Spleen (tissue), 11 donors: Measurements from ENCODE around the gene TAF4. TPM values are rescaled to one million over a fixed set of nuclear protein-coding genes. Genes with fewer than 3 reads are reported as not detected.

Experiments used
- DNase-seq: peaks from one replicate; pipeline ENCODE4 v3.0.0-alpha.2; 2020
- H3K27ac ChIP-seq, 8 donors: fragments of 200-600 bp; sonication (generic) in 7 of 8; 1 replicate in 4 of 8; 2 replicates in 4 of 8; pipeline versions ENCODE4 v1.5.0 to v1.8.0; 2016 to 2021; ENCODE audit warnings: inconsistent platforms in 4 of 8, mild to moderate bottlenecking in 4 of 8, moderate library complexity in 1 of 8
- H3K27me3 ChIP-seq, 7 donors: fragments of 200-600 bp; sonication (generic) in 6 of 7; replicated peaks in 1 of 7; 1 replicate in 4 of 7; 2 replicates in 3 of 7; pipeline versions ENCODE4 v1.5.0 to v1.8.0; 2016 to 2021; ENCODE audit warnings: inconsistent platforms in 3 of 7, mild to moderate bottlenecking in 1 of 7
- H3K36me3 ChIP-seq, 6 donors: fragments of 200-600 bp; sonication (generic) in 5 of 6; 1 replicate in 4 of 6; 2 replicates in 2 of 6; pipeline versions ENCODE4 v1.5.0 to v1.8.0; 2016 to 2021; ENCODE audit warnings: inconsistent platforms in 2 of 6
- H3K4me1 ChIP-seq, 6 donors: fragments of 200-600 bp; sonication (generic) in 5 of 6; 1 replicate in 3 of 6; 2 replicates in 3 of 6; pipeline versions ENCODE4 v1.5.0 to v1.8.0; 2016 to 2021; ENCODE audit warnings: inconsistent platforms in 3 of 6
- H3K4me3 ChIP-seq, 8 donors: fragments of 200-600 bp; sonication (generic) in 7 of 8; 1 replicate in 4 of 8; 2 replicates in 4 of 8; pipeline versions ENCODE4 v1.5.0 to v1.8.0; 2016 to 2021; ENCODE audit warnings: inconsistent platforms in 4 of 8, mild to moderate bottlenecking in 4 of 8, moderate library complexity in 2 of 8
- H3K9me3 ChIP-seq, 8 donors: fragments of 200-600 bp; sonication (generic) in 7 of 8; 1 replicate in 4 of 8; 2 replicates in 4 of 8; pipeline versions ENCODE4 v1.5.0 to v1.8.0; 2016 to 2021; ENCODE audit warnings: inconsistent platforms in 4 of 8
- POLR2A ChIP-seq, 3 donors: fragments of 450-650 bp; IDR thresholded peaks; one replicate each; pipeline ENCODE4 v1.5.1; 2017; ENCODE audit warnings: antibody characterized with exemption in 3 of 3, mild to moderate bottlenecking in 1 of 3
- POLR2AphosphoS5 ChIP-seq, 3 donors: sonication (generic); formaldehyde crosslinking; IDR thresholded peaks; one replicate each; pipeline ENCODE4 v1.5.1; 2017; ENCODE audit warnings: antibody characterized with exemption in 3 of 3
- WGBS, 5 donors: extraction: QIAGEN DNeasy Blood & Tissue Kit in 3 of 5; methylation state at CpG; one replicate each; pipeline versions ENCODE4 v1.1.5 to v1.1.7; 2013 to 2018; 5-methylcytosine and 5-hydroxymethylcytosine counted together
- intact Hi-C: fragments of 100-400 bp; cut with DNase I; formaldehyde crosslinking; loops from one replicate; pipeline ENCODE4 v1.15.0; 2023; ENCODE audit warnings: low total_unique reads
- polyA plus RNA-seq, 3 donors: library from polyadenylated mRNA; stranded (reverse); fragments of 200-250 nt; gene quantifications; one replicate each; pipeline ENCODE4 v1.2.1, GENCODE V29; 2013
- total RNA-seq, 7 donors: library from RNA; depleted of rRNA in 3 of 7; stranded (reverse); fragments of >200 nt in 3 of 7; fragmentation: NEBNext Ultra II Directional in 4 of 7; extraction: Animal tissue kit (Norgen Biotek cat#: 25700) in 4 of 7; gene quantifications; one replicate each; pipeline versions ENCODE4 v1.1.0 to v1.2.1, GENCODE V29; 2016 to 2021
- TF ChIP-seq, protein P1 (sequence below), 11 experiments: fragments of 200-600 bp in 7 of 11; fragments of 450-650 bp in 4 of 11; sonication (generic) in 4 of 11; IDR thresholded peaks in 8 of 11; conservative IDR thresholded peaks in 3 of 11; 1 replicate in 7 of 11; 2 replicates in 4 of 11; pipeline versions ENCODE4 v1.4.0 to v1.8.0; 2016 to 2021; ENCODE audit warnings: antibody characterized with exemption in 11 of 11, inconsistent platforms in 4 of 11, mild to moderate bottlenecking in 1 of 11
- donor health status: healthy with polysubstance abuse.
- donor health status: DM: no; HTN: no; CAD: no; lungs with moderate emphysema.
- donor health status: DM: no; HTN: no; CAD: no.
- donor health status: Bipolar disorder and iron deficiency.
- donor health status: healthy.
- donor health status: DM: no; HTN: no; CAD: no.
- donor health status: DM: yes; HTN: yes; CAD: no.

TAF4 gene
- total and polyA plus RNA-seq, 10 donors: 4.3 to 28.3 (median 16.5) TPM

DNA sequence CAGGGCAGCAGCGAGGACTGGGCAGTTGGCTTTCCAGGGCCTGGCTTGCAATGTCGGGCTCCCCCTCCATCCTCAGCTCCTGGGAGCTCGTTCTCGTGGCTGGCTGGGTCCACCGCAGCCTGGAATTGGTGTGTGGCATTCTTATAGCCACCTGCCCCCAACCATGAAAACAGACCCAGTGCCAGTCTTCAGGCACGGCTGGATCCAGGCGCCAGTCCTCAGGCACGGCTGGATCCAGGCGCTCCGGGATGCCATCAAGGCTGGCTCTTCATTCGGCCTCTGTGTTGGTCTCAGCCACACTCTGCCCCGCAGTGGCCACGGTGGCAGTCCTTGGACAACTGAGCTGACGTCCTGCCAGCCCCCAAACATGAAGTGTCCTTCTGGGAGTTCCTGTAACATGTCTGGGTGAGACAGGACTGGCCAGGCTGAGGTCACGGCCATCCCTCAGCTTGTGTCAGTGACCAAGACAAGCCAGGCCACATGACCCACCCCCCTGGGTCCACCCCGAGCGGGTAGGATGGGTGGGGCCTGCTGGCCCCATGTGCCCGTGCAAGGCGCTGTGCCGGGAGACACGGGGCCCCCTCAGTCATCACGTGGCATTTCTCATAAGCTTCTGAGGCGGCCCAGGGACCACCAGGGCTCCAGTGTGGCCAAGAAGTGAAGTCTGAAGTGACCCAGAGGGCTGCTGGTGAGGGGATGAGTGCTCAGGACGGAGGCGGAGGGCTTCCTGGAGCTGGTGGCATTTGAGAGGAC, 99.0 kb downstream of the TAF4 start:
- peaks cover 0 to 20% (median 3%) of the 10 kb centered on the region in 6 donors for H3K4me1 ChIP-seq
- intact Hi-C loops: no loop called here
- H3K9me3 ChIP-seq: no peaks in the 10 kb centered on the region
- DNase-seq: peak; percentile 80
- H3K36me3 ChIP-seq: peaks cover 0 to 2% (median under 1%) of the 10 kb centered on the region in 6 donors
- H3K27ac ChIP-seq: no peak overlapping the region
- no peak overlapping the region for H3K4me3 ChIP-seq
- 74 to 86% (median 78%) methylated on average over 3 to 25 of the region's 25 CpGs for WGBS, 5 donors
- H3K27me3 ChIP-seq: peaks cover 0 to 31% (median 19%) of the 10 kb centered on the region in 7 donors
- TF ChIP-seq, protein P1, sequence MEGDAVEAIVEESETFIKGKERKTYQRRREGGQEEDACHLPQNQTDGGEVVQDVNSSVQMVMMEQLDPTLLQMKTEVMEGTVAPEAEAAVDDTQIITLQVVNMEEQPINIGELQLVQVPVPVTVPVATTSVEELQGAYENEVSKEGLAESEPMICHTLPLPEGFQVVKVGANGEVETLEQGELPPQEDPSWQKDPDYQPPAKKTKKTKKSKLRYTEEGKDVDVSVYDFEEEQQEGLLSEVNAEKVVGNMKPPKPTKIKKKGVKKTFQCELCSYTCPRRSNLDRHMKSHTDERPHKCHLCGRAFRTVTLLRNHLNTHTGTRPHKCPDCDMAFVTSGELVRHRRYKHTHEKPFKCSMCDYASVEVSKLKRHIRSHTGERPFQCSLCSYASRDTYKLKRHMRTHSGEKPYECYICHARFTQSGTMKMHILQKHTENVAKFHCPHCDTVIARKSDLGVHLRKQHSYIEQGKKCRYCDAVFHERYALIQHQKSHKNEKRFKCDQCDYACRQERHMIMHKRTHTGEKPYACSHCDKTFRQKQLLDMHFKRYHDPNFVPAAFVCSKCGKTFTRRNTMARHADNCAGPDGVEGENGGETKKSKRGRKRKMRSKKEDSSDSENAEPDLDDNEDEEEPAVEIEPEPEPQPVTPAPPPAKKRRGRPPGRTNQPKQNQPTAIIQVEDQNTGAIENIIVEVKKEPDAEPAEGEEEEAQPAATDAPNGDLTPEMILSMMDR (IDR thresholded peaks at IDR 0.05 in 8 of 11, conservative IDR thresholded peaks at IDR 0.05 in 3 of 11): no peak
- peak; percentile 51 to 72 (median 69) for TF ChIP-seq POLR2AphosphoS5 (IDR thresholded peaks at IDR 0.05)
- no peak for TF ChIP-seq POLR2A (IDR thresholded peaks at IDR 0.05)

DNA sequence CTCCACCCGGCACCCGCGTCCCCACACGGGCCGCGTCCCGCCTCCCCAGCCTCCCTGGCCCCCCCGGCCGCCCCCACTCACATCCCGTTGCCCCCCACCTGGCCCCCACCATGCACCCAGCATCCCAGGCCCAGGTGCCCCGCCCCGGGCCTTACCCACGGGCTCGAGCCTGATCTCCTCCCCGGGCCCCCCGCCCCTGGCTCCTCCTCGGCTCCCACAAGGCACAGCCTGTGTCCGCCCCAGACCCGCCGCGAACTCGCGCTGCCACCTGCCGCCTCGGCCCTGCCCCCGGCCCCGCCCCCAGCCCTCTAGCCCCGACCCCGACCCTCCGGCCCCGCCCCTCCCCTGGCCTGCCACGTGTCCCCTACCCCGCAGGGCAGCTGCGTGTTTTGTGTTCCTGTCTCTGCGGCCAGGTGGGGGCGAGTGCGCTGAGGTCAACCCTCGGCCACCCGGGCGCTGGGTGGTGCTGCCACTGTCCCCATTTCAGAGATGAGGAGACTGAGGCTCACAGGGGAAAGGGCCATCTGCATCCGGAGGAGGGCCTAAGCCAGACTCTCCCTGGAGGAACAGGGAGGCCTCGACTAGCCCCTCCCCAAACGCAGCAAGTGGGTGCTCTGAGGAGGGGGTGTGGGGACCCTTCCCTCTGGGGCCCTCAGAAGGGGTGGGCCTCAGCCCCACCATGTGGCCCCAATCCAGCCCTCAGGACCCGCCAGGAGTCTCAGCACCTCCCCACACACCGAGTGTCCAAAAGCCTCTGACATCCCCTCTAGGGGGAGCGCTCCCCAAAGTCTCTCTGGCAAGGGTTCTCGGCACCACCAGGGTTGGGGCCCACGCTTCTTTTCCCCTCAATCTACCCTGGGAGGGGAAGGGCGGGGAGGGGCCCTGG, 99.8 kb downstream of the TAF4 start:
- peak; percentile 54 for DNase-seq
- 15 to 31% (median 17%) methylated on average over 21 to 49 of the region's 49 CpGs for WGBS, 5 donors
- no peak overlapping the region for H3K27ac ChIP-seq
- peak overlapping the region in 1 of 8 donors; percentile 4 for H3K4me3 ChIP-seq
- no peaks in the 10 kb centered on the region for H3K9me3 ChIP-seq
- peaks cover 0 to 20% (median 3%) of the 10 kb centered on the region in 6 donors for H3K4me1 ChIP-seq
- TF ChIP-seq POLR2AphosphoS5 (IDR thresholded peaks at IDR 0.05) (no peak), POLR2A (IDR thresholded peaks at IDR 0.05) (no peak)
- TF ChIP-seq, protein P1 (IDR thresholded peaks at IDR 0.05 in 8 of 11, conservative IDR thresholded peaks at IDR 0.05 in 3 of 11): no peak
- intact Hi-C loops: no loop called here
- no peaks in the 10 kb centered on the region for H3K36me3 ChIP-seq
- H3K27me3 ChIP-seq: peaks cover 0 to 31% (median 19%) of the 10 kb centered on the region in 7 donors

DNA sequence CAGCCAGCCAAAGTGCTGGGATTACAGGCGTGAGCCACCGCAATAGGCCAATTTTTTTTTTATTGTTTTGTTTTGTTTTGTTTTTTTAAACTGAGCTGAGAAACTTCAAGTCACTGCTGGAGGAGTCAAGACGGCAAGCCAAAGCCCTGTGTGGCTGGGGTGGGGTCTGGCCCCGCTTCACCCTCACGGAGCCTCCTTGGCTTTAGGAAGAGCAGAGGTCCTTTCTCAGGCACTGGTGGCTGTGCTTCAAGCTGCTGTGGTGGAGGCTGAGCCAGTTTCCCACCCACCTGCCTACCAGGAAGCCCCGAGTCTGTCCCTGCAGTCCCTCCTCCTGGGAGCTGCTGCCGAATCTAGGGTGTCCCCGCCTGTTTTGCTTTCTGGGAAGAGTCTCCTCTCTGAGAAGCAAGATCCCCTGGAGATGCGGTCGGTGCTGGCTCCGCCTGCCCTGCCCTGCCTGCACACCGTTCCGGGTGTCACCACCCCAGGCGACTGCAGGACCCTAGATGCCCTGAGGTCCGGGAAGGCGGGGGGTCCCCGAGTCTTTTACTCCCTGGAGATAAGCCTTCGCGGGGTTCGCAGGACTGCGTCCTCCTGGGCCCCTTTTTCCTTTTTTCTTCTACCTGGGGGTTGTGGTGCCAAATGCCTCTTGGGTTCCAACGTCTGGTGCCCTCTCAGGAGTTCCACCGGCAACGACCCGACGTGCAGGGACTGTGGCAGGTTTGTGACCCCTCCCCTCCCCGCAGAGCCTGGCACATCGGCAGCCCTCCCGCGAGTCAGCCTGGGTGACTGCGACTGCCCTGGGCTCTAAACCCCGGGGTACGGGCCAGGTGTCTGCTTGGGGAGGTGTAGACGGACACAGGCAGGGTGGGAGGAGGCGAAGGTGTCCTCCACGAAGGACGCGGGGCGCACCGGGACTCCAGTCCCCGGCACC, 100.7 kb downstream of the TAF4 start:
- H3K27ac ChIP-seq: no peak overlapping the region
- intact Hi-C loops: no loop called here
- WGBS, 5 donors: 46 to 69% (median 49%) methylated on average over 17 to 41 of the region's 41 CpGs
- H3K9me3 ChIP-seq: no peaks in the 10 kb centered on the region
- peaks cover 0 to 20% (median 3%) of the 10 kb centered on the region in 6 donors for H3K4me1 ChIP-seq
- no peaks in the 10 kb centered on the region for H3K36me3 ChIP-seq
- TF ChIP-seq POLR2AphosphoS5 (IDR thresholded peaks at IDR 0.05): no peak
- TF ChIP-seq POLR2A (IDR thresholded peaks at IDR 0.05): no peak
- TF ChIP-seq, protein P1 (IDR thresholded peaks at IDR 0.05 in 8 of 11, conservative IDR thresholded peaks at IDR 0.05 in 3 of 11): no peak
- peaks cover 0 to 31% (median 19%) of the 10 kb centered on the region in 7 donors for H3K27me3 ChIP-seq
- DNase-seq: peak; percentile 72
- H3K4me3 ChIP-seq: no peak overlapping the region
